Astrocyte (in vitro differentiated cells and primary cell): ENCODE results near the gene GATB.

Source experiments
- CTCF ChIP-seq: IDR thresholded peaks from 2 replicates; pipeline ENCODE4 v1.5.1; 2011; ENCODE audit warnings: low read depth, mild to moderate bottlenecking, inconsistent platforms, low read length, moderate library complexity; ENCODE audit not compliant: insufficient read depth
- EZH2 ChIP-seq: IDR thresholded peaks from 2 replicates; pipeline ENCODE4 v1.6.1; 2012; ENCODE audit warnings: mild to moderate bottlenecking, low read length, inconsistent platforms; ENCODE audit not compliant: insufficient read depth

GRCh38 chr4:151743894-151744293 is 16.9 kb downstream of the GATB start:
- TF ChIP-seq CTCF = no peak
- TF ChIP-seq EZH2 = no peak
